ENCODE measurements around the gene POP7.

POP7 gene

DNA sequence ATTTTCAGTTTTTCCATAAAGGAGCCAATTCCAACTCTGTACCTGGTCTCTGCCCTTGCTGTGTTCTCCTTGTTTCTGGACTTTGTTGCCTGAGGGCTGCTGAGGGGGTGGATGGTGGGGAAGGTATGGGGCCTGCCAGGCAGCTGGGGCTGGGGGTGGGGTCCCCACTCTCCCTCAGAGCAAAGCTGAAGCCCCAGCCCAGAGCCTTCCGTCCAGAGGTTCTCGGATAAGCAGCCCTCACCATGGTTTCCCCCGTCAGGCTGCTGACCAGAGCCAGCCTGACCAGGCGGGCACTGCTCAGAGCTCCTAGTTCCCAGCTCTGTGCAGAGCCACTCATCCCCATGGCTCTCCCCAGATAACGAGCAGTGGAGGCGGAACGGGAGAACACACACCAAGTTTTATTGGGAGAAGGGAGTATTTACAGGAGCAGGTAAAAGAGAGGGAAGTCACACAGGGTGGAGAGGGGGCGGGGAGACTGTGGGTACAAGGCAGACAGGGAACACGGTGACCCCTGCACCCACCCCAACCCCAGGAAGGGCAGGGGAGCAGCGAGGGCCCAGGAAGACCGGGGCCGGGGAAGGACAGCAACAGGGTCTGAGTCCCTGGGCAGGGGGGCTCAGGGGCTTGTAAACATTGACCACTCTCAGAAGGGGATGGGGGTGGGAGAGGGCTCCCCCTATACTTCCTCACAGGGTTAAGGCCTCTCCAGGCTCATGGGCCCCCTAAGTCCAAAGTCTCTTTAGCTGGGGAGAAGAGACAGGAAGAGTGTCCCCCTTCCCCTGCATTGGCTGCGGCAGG, 26.6 kb upstream of the POP7 start:
- peak; percentile 32 for DNase-seq (ENCODE audit: low spot score)

DNA sequence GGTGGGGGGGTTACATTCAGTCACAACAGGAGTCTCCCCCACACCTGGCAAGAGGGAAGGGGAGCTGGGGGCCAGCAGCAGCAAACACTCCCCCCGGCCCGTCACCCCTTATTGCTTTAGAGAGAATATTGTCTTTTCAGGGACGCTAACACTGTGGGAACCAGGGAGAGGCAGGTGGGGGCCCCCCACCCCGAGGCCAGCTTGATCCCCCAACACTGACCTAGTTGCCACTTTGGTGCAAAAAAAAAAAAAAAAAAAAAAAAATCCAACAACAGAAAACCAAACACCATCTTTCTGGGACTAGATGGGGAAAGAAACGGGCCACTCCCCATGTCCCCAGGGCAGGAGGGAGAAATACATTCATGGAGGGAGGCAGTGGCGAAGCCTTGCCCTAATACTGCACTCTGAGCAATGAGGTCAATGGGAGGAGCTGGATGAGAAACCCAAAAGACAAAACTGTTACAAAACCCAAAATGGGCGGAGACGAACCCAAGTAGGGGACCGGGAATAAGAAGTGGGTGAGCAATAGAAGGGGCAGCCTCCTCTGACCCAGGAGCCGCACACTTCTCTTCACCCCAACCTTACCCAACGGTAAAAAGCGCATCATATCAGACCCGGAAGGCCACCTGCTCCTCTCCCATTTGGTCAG, 25.9 kb upstream of the POP7 start:
- peak; percentile 32 for DNase-seq (ENCODE audit: low spot score)

DNA sequence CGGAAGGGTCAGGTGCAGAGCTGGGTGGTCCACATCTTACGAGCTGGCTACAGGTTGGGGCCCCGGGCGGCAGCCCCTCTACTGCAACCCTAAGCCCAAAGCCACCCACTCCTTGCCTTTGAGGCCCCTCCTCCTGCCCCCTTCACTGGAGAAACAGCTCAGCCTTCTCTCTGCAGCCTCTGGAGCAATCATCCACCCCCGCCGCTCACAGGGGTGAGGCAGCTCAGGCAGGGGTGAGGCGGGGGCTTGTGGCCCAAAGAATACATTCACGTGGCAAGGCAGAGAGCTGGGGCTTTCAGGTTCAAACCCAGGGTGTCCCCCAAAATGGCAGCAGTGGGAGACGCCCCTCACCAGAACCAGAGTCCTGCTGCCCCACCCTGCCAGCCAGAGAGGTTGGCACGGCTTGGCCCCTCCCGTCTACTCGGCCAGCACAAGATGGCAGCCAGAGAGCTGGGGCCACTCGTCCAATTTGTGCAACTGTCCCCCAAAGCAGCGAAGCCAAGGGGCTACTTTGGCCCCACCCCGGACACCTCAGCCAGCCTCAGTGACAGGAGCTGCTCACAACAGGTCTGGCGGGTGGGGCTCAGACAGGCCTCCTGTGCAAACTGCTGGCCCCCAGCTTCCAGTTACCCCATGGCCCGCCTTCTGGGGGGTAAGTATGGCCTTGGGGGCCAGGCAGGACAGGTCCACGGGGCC, 25.2 kb upstream of the POP7 start:
- no peak for DNase-seq (ENCODE audit: low spot score)

DNA sequence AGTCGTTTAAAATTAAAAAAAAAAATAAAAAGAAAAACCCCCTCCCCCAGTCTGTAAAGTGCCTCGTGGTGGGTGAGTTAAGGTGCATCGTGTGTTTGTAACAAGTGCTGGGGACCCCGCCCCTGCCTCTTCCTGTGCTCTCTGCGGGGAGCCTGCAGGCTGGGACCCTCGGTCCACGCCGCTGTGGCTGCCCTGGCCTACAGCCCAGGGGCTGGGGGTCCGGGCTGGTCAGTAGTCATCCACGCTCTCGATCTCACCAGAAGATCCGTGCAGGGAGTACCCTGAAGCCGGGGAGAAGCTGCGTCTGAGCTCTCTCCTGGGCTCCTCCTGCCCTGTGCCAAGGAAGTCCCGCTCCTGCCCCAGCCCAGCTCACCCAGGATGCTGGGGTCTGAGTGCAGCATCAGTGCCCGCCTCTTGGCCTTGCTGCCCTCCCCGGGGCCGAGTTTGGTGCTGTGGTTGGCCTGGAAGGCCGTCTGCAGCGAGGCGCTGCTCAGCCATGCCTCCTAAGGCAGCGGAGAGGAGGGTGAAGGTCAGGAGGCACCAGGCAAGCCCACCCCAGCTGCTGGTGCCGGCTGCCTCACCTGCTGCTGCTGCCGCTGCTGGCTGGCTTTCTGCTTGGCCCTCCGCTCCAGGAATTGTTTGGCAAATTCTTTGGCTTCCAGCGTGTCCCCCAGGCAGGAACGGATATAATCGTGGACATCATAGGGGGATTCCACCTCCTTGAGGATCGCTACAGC, 24.3 kb upstream of the POP7 start:
- DNase-seq (ENCODE audit: low spot score), result no peak

DNA sequence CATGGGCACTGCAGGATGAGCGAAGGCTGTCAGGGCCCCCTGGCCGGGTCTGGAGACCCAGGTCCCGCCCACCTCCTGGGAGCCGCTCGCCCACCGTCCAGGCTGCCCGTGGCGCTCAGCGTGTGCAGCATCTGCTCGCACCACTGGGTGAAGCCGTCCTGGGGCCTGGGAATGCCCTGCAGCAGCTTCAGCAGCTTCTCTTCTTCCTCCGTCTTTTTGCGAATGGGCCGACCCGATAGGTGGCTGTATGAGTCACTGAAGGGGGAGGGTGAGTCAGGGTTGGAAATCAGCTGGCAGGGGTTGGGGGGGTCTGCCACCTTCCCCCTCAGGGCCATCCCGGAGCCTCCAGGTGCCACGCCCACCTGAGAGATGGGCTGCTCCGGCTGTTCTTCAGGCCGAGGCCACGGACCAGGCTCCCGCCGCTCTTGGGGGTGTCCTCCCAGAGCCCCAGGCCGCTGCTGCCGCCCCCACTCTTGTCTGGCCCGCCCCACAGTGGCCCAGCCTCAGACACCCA, 23.6 kb upstream of the POP7 start:
- DNase-seq (ENCODE audit: low spot score), result no peak

GRCh38 chr7:100682991-100683658, 22.8 kb upstream of the POP7 start:
- no peak for DNase-seq (ENCODE audit: low spot score)

GRCh38 chr7:100683659-100684533, 22.0 kb upstream of the POP7 start:
- no peak for DNase-seq (ENCODE audit: low spot score)

- no peak for DNase-seq (ENCODE audit: low spot score)
Observed at GRCh38 chr7:100684534-100685042, 21.3 kb upstream of the POP7 start.

GRCh38 chr7:100685049-100685605, 20.8 kb upstream of the POP7 start:
- DNase-seq (ENCODE audit: low spot score), result no peak

DNA sequence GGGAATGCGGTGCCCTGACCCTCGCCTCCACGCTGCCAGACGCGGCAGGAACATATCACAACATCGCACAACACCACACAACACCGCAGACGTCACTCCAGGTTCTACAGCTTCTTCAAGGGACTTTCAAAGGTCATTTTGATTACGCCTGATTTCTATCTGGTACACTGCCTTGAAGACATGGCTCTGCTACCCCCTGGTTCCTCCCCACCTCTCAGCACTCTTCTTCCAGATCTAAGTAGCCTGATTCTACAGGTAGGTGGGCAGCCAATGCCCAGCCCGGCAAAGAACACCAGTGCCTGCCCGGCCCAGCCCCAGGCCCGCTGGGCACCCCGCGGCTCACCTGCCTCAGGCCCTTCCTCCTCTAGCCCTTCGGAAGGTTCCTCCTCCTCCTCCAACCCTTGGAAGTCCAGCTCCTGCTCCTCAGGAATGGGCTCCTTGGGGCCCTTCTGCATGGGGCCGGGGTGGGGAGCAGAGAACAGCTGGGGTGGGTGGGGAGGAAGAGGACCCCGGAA, 20.2 kb upstream of the POP7 start:
- no peak for DNase-seq (ENCODE audit: low spot score)

DNA sequence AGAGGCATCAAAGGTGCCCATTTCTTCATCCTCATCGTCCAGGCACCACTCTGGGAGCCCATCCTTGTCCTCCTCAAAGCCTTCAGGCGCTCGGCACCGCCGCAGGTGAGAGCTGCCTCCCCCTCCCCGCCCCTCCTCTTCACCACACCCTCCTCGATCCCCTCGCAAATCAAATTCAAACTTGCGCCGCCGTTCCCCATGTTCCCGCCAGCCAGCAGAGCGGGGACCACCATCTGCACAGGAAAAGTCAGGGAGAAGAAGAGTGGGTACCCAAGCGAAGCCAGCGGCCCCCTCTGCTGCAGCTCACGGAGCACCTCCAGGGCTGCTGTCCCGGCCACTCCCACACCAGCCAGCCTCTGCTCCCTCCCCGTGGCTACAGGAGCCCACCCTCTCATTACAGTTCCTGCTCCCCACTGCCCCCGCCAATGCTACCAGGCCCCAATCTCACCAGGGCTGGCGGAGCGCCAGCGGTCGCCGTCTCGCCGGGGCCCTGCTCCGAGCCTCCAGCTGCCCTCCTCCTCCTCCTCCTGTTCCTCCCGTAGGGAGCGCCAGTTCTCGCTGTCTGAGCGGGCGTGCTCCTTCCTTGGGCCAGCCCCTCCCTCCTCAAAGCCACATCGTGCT, 19.6 kb upstream of the POP7 start:
- DNase-seq (ENCODE audit: low spot score), result no peak

- DNase-seq (ENCODE audit: low spot score), result no peak
Observed at GRCh38 chr7:100686822-100687211, 19.1 kb upstream of the POP7 start.

DNA sequence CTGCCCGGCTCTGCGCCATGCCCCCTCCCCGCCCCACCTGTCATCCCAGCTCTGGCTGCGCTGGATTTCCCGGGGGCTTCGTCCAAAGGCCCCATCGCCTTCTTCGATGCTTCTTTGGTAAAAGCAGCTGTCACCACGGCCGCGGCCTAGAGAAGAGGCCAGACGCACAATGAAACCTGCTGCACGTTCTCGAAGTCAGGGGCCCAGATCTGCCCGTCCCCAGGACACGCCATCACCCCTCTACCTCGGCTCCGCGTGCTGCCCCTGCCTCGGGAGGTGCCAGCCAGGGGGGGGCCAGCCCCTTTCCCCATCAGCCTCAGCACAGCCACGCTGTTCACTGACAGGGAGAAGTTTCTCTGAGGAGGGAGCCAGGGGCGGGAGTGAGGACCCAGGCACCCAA, 18.7 kb upstream of the POP7 start:
- no peak for DNase-seq (ENCODE audit: low spot score)

- no peak for DNase-seq (ENCODE audit: low spot score)
Observed at GRCh38 chr7:100687751-100688300, 18.1 kb upstream of the POP7 start.

- no peak for DNase-seq (ENCODE audit: low spot score)
Observed at GRCh38 chr7:100688326-100688860, 17.5 kb upstream of the POP7 start.

DNA sequence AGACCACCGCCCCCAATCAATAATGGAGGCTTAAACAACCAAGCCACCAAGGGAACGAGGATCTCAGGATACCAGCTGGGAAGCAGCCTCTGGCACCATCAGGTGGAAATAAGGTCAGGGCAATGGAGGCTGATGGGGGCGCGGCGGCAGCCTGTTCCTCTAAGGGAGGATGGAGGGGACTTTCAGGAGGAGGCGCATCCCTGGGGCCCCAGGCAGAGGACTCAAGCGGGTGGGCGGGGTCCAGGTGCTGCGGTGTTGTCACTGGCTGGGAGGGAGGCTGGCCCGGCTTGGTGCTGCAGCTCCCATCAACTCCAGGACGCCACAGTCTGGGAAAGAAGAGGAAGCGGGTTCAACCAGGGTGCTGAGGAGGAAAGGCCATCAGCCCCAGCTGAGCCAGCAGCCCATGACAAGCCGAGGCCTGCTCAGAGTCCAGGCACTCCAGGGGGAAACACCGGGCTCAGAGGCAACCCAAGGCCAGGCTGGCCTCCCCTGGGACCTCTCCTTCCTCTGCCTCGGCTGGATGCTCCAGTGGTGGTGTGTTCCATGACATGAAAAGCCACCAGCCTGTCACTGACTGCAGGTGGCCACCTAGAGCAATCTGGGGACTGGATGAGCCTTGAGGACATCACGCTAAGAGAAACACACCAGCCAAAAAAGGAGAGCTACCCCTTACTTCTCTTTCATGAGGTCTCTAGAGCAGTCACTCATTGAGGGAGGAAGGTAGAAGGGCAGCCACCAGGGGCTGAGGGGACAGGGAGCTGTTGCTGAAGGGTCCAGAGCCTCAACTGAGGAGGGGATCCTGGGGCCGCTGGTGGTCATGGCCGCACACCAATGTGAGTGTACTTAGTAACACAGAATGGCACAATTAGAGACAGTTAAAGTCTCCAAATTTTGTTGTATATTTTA, 16.4 kb upstream of the POP7 start:
- DNase-seq (ENCODE audit: low spot score), result no peak

DNA sequence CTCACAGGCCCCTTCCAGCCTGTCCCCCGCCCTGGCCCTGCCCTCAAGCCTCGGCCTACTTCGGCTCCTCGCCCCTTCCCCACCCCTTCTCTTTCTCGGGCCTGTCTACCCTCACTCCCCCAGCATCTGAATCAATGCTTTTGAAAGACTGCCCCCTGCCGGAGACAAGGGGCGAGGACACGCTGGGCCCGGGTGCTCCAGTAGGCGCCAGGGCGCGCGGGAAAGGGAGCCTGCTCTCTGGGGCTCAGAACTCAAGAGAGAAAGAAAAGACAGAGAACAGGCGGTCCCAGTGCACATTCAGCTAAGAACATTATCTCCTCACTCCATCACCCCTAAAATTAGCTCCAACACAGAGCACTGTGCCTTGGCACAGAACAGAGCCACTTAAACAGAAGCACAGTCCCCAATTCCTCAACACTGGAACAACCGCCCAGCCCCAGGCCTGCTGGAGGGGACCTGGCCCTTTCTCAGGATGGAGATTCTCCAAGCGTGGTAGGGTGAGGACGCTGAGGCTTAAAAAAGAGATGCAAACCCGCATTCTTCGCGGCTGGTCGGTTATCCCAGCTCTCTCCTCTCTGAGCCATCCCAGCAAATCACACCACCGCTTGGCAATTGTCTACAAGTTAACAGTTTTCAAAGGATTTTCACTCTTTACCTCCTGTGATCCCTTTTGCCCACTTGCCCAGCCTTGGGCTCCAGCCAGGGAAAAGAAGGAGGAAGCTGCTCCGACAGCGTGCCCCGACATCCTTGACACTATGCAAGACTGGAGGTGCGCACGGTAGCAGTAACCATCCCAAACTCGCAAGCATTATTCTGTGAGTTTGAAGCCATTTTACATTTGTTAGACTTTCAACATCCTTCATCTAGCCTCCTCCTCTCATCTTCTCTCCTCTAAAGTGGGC, 14.0 kb upstream of the POP7 start:
- peak; percentile 98 for DNase-seq (ENCODE audit: low spot score)

Measured in HuH-7 (cell line).